Measurements from ENCODE around the gene JADE1.

- TF ChIP-seq EZH2 (IDR thresholded peaks at IDR 0.05; ENCODE audit: borderline replicate concordance, low read depth, low read length, poor library complexity, severe bottlenecking): no peak
- no peak for TF ChIP-seq CTCF (conservative IDR thresholded peaks at IDR 0.05; ENCODE audit: low read depth, low read length)
Measured at GRCh38 chr4:128818442-128818841, 8.9 kb downstream of the JADE1 start.

Measured in A673 (cell line).